Osteocyte (in vitro differentiated cells): Measurements from ENCODE around the gene ERCC6L. TPM values are rescaled to one million over a fixed set of nuclear protein-coding genes. Genes with fewer than 3 reads are reported as not detected.
"Not testable (repeated sequence)": the region's sequence is repeated elsewhere in the genome, so short reads cannot be mapped to it uniquely, and the experiment has no call there.

ENCODE experiments used
- DNase-seq: peaks from one replicate; pipeline ENCODE4 v3.0.0; 2021; ENCODE audit warnings: mixed read lengths; ENCODE audit not compliant: unreplicated experiment; ENCODE audit errors: extremely low spot score
- H3K27ac Mint-ChIP-seq: one replicate; pipeline ENCODE4 v1.8.0; 2021; ENCODE audit warnings: mild to moderate bottlenecking, mixed read lengths; ENCODE audit not compliant: unreplicated experiment
- H3K27me3 Mint-ChIP-seq: one replicate; pipeline ENCODE4 v1.8.0; 2021; ENCODE audit warnings: mixed read lengths; ENCODE audit not compliant: unreplicated experiment
- H3K36me3 Mint-ChIP-seq: one replicate; pipeline ENCODE4 v1.8.0; 2021; ENCODE audit warnings: mixed read lengths; ENCODE audit not compliant: unreplicated experiment
- H3K4me1 Mint-ChIP-seq: one replicate; pipeline ENCODE4 v1.8.0; 2021; ENCODE audit warnings: mixed read lengths; ENCODE audit not compliant: unreplicated experiment
- H3K4me3 Mint-ChIP-seq: one replicate; pipeline ENCODE4 v1.8.0; 2021; ENCODE audit warnings: mild to moderate bottlenecking, moderate library complexity, mixed read lengths; ENCODE audit not compliant: unreplicated experiment
- H3K9me3 Mint-ChIP-seq: one replicate; pipeline ENCODE4 v1.8.0; 2021; ENCODE audit warnings: mixed read lengths; ENCODE audit not compliant: unreplicated experiment
- CTCF ChIP-seq: fragments of 200-600 bp; sonication (generic); IDR thresholded peaks from 2 replicates; pipeline ENCODE4 v1.5.0; 2021; ENCODE audit warnings: antibody characterized with exemption, mild to moderate bottlenecking, moderate library complexity
- total RNA-seq: library from RNA; stranded (reverse); gene quantifications from 2 replicates; pipeline ENCODE4 v1.2.1, GENCODE V29; 2021

Gene ERCC6L
- total RNA-seq, 1 donor from 2014 or later: 1.3 TPM

- Mint-ChIP-seq H3K4me1 (peaks cover 17% of the 10 kb centered on the region), H3K4me3 (peak overlapping the region; percentile 74), H3K9me3 (no peaks in the 10 kb centered on the region), H3K27me3 (no peaks in the 10 kb centered on the region), H3K27ac (no peak overlapping the region), H3K36me3 (no peaks in the 10 kb centered on the region)
- no peak for DNase-seq
- no peak for TF ChIP-seq CTCF
Measured at GRCh38 chrX:72238183-72238582, 644 bp downstream of the ERCC6L start.

- no peak overlapping the region for H3K27ac Mint-ChIP-seq
- DNase-seq: no peak
- H3K27me3 Mint-ChIP-seq: no peaks in the 10 kb centered on the region
- no peaks in the 10 kb centered on the region for H3K36me3 Mint-ChIP-seq
- H3K4me1 Mint-ChIP-seq: peaks cover 14% of the 10 kb centered on the region
- H3K4me3 Mint-ChIP-seq: no peak overlapping the region
- no peaks in the 10 kb centered on the region for H3K9me3 Mint-ChIP-seq
- TF ChIP-seq CTCF: no peak
Measured at GRCh38 chrX:72236841-72237240, 2.0 kb downstream of the ERCC6L start.

GRCh38 chrX:72230290-72230689 is 8.5 kb downstream of the ERCC6L start:
- no peak for DNase-seq
- no peaks in the 10 kb centered on the region for H3K27me3 Mint-ChIP-seq
- H3K4me3 Mint-ChIP-seq: no peak overlapping the region
- no peak for TF ChIP-seq CTCF
- H3K9me3 Mint-ChIP-seq: peaks cover 7% of the 10 kb centered on the region
- H3K27ac Mint-ChIP-seq: no peak overlapping the region
- H3K4me1 Mint-ChIP-seq: no peaks in the 10 kb centered on the region
- peaks cover 4% of the 10 kb centered on the region for H3K36me3 Mint-ChIP-seq

GRCh38 chrX:72220375-72220774 is 18.5 kb downstream of the ERCC6L start:
- not testable (repeated sequence) for H3K27ac Mint-ChIP-seq, H3K27me3 Mint-ChIP-seq, H3K36me3 Mint-ChIP-seq, H3K4me3 Mint-ChIP-seq, DNase-seq, H3K4me1 Mint-ChIP-seq
- H3K9me3 Mint-ChIP-seq: peaks cover 16% of the 10 kb centered on the region

GRCh38 chrX:72216973-72217372 is 21.9 kb downstream of the ERCC6L start:
- H3K36me3 Mint-ChIP-seq: peaks cover 8% of the 10 kb centered on the region
- H3K4me3 Mint-ChIP-seq: no peak overlapping the region
- no peaks in the 10 kb centered on the region for H3K4me1 Mint-ChIP-seq
- no peaks in the 10 kb centered on the region for H3K27me3 Mint-ChIP-seq
- no peak for DNase-seq
- peaks cover 12% of the 10 kb centered on the region for H3K9me3 Mint-ChIP-seq
- H3K27ac Mint-ChIP-seq: no peak overlapping the region
- TF ChIP-seq CTCF: no peak

- no peak overlapping the region for H3K27ac Mint-ChIP-seq
- no peak for TF ChIP-seq CTCF
- no peak for DNase-seq
- no peak overlapping the region for H3K4me3 Mint-ChIP-seq
- H3K9me3 Mint-ChIP-seq: no peaks in the 10 kb centered on the region
- peaks cover under 1% of the 10 kb centered on the region for H3K4me1 Mint-ChIP-seq
- peaks cover 21% of the 10 kb centered on the region for H3K36me3 Mint-ChIP-seq
- H3K27me3 Mint-ChIP-seq: no peaks in the 10 kb centered on the region
Measured at GRCh38 chrX:72208126-72208800, 30.6 kb downstream of the ERCC6L start.
